K562 (cell line): ENCODE measurements around the gene ACTC1. TPM values are rescaled to one million over a fixed set of nuclear protein-coding genes. Genes with fewer than 3 reads are reported as not detected.

ENCODE experiments used
- ATAC-seq: fragments of 200-7000 bp; cut with Tn5 transposase; 3 replicates; pipeline ENCODE4 v1.9.1; 2020; ENCODE audit warnings: moderate library complexity
- BruUV-seq: library from RNA; stranded (reverse); fragments of 400-500 nt; replicated peaks from 2 replicates; lab custom pipeline; 2021; lab: Mats Ljungman, UMichigan
- CTCF ChIA-PET: fragments of 300-600 bp; formaldehyde crosslinking; extraction: SDS; loops from one replicate; lab custom pipeline; 2021; ENCODE audit warnings: low intra/inter-chr PET ratio; lab: Yijun Ruan, JAX
- POLR2A ChIA-PET: fragments of 300-600, 350-650 bp; sonication (Branson Sonifier 250); formaldehyde crosslinking; extraction: SDS; loops from one replicate; lab custom pipeline; 2021; ENCODE audit warnings: antibody characterized with exemption, inconsistent platforms; lab: Yijun Ruan, JAX
- DNase-seq, 4 experiments: peaks; one replicate each; pipeline versions ENCODE4 v3.0.0 to v3.0.0-alpha.2; 2011 to 2018; ENCODE audit warnings: low spot score in 3 of 4, mixed read lengths in 3 of 4; ENCODE audit errors: extremely low read depth in 1 of 4
- FAIRE-seq: peaks from 2 replicates; lab custom pipeline; 2011; peaks lifted over from hg19 to GRCh38; lab: Jason Lieb, UNC
- H2AFZ ChIP-seq: 2 replicates; pipeline ENCODE4 v1.6.0; 2011; ENCODE audit warnings: low read depth, low read length, control low read depth, inconsistent platforms
- H3K27ac ChIP-seq: fragments of 200-600 bp; 3 replicates; pipeline ENCODE4 v1.8.0; 2011; ENCODE audit warnings: low read depth, mild to moderate bottlenecking, control low read depth, inconsistent platforms, low read length, moderate library complexity, mixed read lengths; ENCODE audit errors: extremely low read depth
- H3K27me3 ChIP-seq, 2 experiments: fragments of 300-600 bp in 1 of 2; 2 replicates in 1 of 2; 3 replicates in 1 of 2; pipeline versions ENCODE4 v1.6.0 to v1.8.0; 2011; ENCODE audit warnings: inconsistent platforms in 2 of 2, low read length in 2 of 2, mild to moderate bottlenecking in 1 of 2, mixed read lengths in 1 of 2, moderate library complexity in 1 of 2; ENCODE audit not compliant: control insufficient read depth in 2 of 2, insufficient read depth in 2 of 2
- H3K36me3 ChIP-seq: fragments of 300-600 bp; 3 replicates; pipeline ENCODE4 v1.8.0; 2011; ENCODE audit warnings: mild to moderate bottlenecking, low read length, inconsistent platforms; ENCODE audit not compliant: control insufficient read depth, insufficient read depth
- H3K4me1 ChIP-seq, 2 experiments: fragments of 200-600 bp in 1 of 2; replicated peaks in 1 of 2; 2 replicates in 1 of 2; 3 replicates in 1 of 2; pipeline versions ENCODE4 v1.5.1 to v1.8.0; 2011; ENCODE audit warnings: inconsistent platforms in 2 of 2, low read length in 2 of 2, mild to moderate bottlenecking in 1 of 2, mixed read lengths in 1 of 2, moderate library complexity in 1 of 2; ENCODE audit not compliant: control insufficient read depth in 2 of 2, insufficient read depth in 2 of 2
- H3K4me2 ChIP-seq: 2 replicates; pipeline ENCODE4 v1.6.1; 2011; ENCODE audit warnings: low read length, control low read depth, inconsistent platforms, mixed read lengths; ENCODE audit not compliant: insufficient read depth
- H3K4me3 ChIP-seq: fragments of 200-600 bp; sonication (generic), shearing (Covaris generic); 2 replicates; pipeline ENCODE4 v1.5.1; 2016; ENCODE audit warnings: control low read depth, inconsistent platforms
- H3K79me2 ChIP-seq: fragments of 200-600 bp; 3 replicates; pipeline ENCODE4 v1.8.0; 2011; ENCODE audit warnings: low read length, inconsistent platforms; ENCODE audit not compliant: control insufficient read depth, insufficient read depth
- H3K9ac ChIP-seq, 2 experiments: 2 replicates each; pipeline versions ENCODE4 v1.6.0 to v1.6.1; 2011; ENCODE audit warnings: low read depth in 2 of 2, low read length in 2 of 2, control low read depth in 1 of 2, inconsistent platforms in 1 of 2, mild to moderate bottlenecking in 1 of 2, mixed read lengths in 1 of 2; ENCODE audit not compliant: insufficient read depth in 1 of 2
- H3K9me1 ChIP-seq: one replicate; pipeline ENCODE4 v1.6.0; 2011; ENCODE audit warnings: inconsistent platforms, mild to moderate bottlenecking, low read length, moderate library complexity; ENCODE audit not compliant: control insufficient read depth, insufficient read depth
- H3K9me3 ChIP-seq: replicated peaks from 2 replicates; pipeline ENCODE4 v1.5.1; 2011; ENCODE audit warnings: low read depth, low read length, inconsistent platforms; ENCODE audit not compliant: control insufficient read depth, insufficient read depth
- H4K20me1 ChIP-seq: replicated peaks from 2 replicates; pipeline ENCODE4 v1.6.1; 2011; ENCODE audit warnings: low read length, inconsistent platforms, mixed read lengths; ENCODE audit not compliant: control insufficient read depth, insufficient read depth
- BDP1 ChIP-seq: IDR thresholded peaks from 3 replicates; pipeline ENCODE4 v1.6.1; 2011; ENCODE audit not compliant: insufficient read length, insufficient read depth
- HDAC8 ChIP-seq: fragments of 450-650 bp; IDR thresholded peaks from 2 replicates; pipeline ENCODE4 v1.6.1; 2016; ENCODE audit warnings: mild to moderate bottlenecking, missing genetic modification characterization, moderate library complexity, missing compliant biosample characterization
- ZBTB1 ChIP-seq: sonication (generic); formaldehyde crosslinking; IDR thresholded peaks from 2 replicates; pipeline ENCODE4 v1.8.1; 2023; ENCODE audit warnings: missing genetic modification reagents, low read depth, mild to moderate bottlenecking, borderline replicate concordance
- ZFX ChIP-seq: sonication (generic); formaldehyde crosslinking; IDR thresholded peaks from 2 replicates; pipeline ENCODE4 v1.8.0; 2022; ENCODE audit warnings: mild to moderate bottlenecking, missing genetic modification reagents, moderate library complexity
- ZNF696 ChIP-seq: fragments of 250-450 bp; sonication (Bioruptor Pico); conservative IDR thresholded peaks from 2 replicates; pipeline ENCODE4 v1.4.0; 2020; ENCODE audit warnings: mild to moderate bottlenecking, moderate library complexity
- WGBS: fragments of 100-300 bp; shearing (Covaris generic); methylation state at CpG from one replicate; pipeline ENCODE4 v1.1.6; 2016; ENCODE audit warnings: low coverage, mixed read lengths; ENCODE audit not compliant: insufficient coverage; ENCODE audit errors: missing lambda C conversion rate; 5-methylcytosine and 5-hydroxymethylcytosine counted together
- in situ Hi-C: fragments of 300-500 bp; cut with MboI; formaldehyde crosslinking; loops from 4 replicates; pipeline ENCODE4 v1.15.0; 2018; ENCODE audit warnings: inconsistent platforms, mixed read lengths
- intact Hi-C: fragments of 100-400 bp; cut with micrococcal nuclease; formaldehyde crosslinking; loops from 2 replicates; pipeline ENCODE4 v1.14.2; 2022
- polyA plus RNA-seq, 8 experiments: library from polyadenylated mRNA; depleted of rRNA in 4 of 8; stranded (reverse) in 5 of 8; unstranded in 3 of 8; fragments of >200 nt; fragmentation: Nextera tagmentation in 2 of 8; fragmentation: Illumina TruSeq in 1 of 8; extraction: Ambion mirVana in 2 of 8; extraction: Trizol in 1 of 8; gene quantifications; 2 replicates each; pipeline versions ENCODE4 v1.2.1 to v1.2.3, GENCODE V29; 2011 to 2014; ENCODE audit warnings: inconsistent platforms in 1 of 8, missing spikeins in 1 of 8
- total RNA-seq, 7 experiments: library from RNA; depleted of rRNA in 6 of 7; stranded (reverse); fragments of >200 nt in 6 of 7; fragmentation: Illumina TruSeq in 2 of 7; extraction: Trizol in 2 of 7; gene quantifications; 2 replicates each; pipeline versions ENCODE4 v1.2.1 to v1.2.3, GENCODE V29; 2011 to 2021; ENCODE audit warnings: low replicate concordance in 1 of 7

ACTC1 gene
- total and polyA plus RNA-seq, 9 of the 15 experiments (the other 6 are each of a cell fraction or from before 2014, with no cell fraction given) = 0.08 to 0.84 (median 0.17) TPM; not detected in 3

DNA sequence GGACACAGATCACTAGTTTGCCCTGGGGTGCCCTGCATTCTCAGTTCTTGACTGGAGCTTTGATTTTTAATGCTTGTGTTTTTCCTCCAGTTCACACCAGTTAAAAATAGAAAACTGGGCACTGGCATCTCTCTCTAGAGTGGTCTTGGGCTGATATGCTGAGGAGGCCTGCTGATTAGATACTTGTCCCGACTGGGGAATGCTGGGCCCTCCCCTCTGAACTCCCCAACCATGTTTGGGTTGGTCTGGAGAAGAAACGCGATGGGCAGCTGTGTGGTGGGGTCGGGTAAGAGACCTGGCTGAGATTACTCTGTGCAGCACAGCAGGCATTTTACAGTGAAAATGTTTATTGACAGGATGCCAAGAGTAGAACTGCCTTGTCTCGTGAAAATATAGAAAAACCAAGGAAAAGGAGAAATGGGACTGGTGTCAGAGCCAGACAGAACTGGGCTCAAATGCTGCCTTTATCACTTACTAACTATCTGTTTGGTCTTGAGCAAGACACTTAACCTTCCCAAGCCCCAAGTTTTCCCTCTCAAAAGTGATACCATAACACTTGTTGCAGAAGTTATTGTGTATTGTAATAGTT, 1.6 kb upstream of the ACTC1 start (continued):
- no peak for TF ChIP-seq ZBTB1 (CRISPR knock-in tag)

GRCh38 chr15:34794590-34795206, 651 bp downstream of the ACTC1 start:
- WGBS = 57% methylated on average over 26 of the region's 33 CpGs
- H3K4me2 ChIP-seq = no peak overlapping the region
- intact Hi-C loops = no loop called here
- H3K9me3 ChIP-seq = no peaks in the 10 kb centered on the region
- in situ Hi-C loops = no loop called here
- TF ChIP-seq ZNF696 (CRISPR knock-in tag) = no peak
- TF ChIP-seq BDP1 = no peak
- no peak for TF ChIP-seq ZFX
- no peak for TF ChIP-seq HDAC8 (tag)
- no peaks in the 10 kb centered on the region for H3K9me1 ChIP-seq
- peaks cover 16 to 29% of the 10 kb centered on the region in 2 experiments; a peak in 4 of 5 replicates for H3K27me3 ChIP-seq
- ChIA-PET POLR2A (interaction anchor here (0.6 to 1.2 kb wide), 4 partner anchors 8 to 49 kb away, joined by 3 to 4 read pairs (median 4); no protein-coding TSS in a partner anchor), CTCF (no interaction called here)
- peak overlapping the region; percentile 79 for H2AFZ ChIP-seq
- peaks cover 8 to 21% of the 10 kb centered on the region in 2 experiments; a peak in 4 of 5 replicates for H3K4me1 ChIP-seq
- FAIRE-seq = no peak
- H3K9ac ChIP-seq = peak overlapping the region; percentile 21 to 56; a peak in 1 of 4 replicates
- H3K27ac ChIP-seq = no peak overlapping the region
- no peak overlapping the region for H3K4me3 ChIP-seq
- no peak for DNase-seq
- no peaks in the 10 kb centered on the region for H3K36me3 ChIP-seq
- H3K79me2 ChIP-seq = no peaks in the 10 kb centered on the region
- H4K20me1 ChIP-seq = no peaks in the 10 kb centered on the region
- BruUV-seq = no TSS peak
- no peak for ATAC-seq
